Measurements from ENCODE around the gene BCAS3.
"Not testable (repeated sequence)": the region's sequence is repeated elsewhere in the genome, so short reads cannot be mapped to it uniquely, and the experiment has no call there.

DNA sequence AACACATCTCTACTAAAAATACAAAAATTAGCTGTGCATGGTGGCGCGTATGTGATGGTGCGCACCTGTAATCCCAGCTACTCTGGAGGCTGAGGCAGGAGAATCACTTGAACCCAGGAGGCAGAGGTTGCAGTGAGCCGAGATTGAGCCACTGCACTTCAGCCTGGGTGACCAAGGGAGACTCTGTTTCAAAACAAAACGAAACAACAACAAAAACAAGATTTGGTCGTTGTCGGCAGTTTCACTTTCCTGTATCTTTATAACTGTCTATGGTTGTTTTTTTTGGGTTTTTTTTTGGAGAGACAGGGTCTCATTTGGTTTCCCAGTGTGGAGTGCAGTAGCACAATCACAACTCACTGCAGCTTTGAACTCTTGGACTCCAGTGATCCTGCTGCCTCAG lies 8.9 kb upstream of the BCAS3 start:
- TF ChIP-seq POLR2A (IDR thresholded peaks at IDR 0.05; ENCODE audit: low read depth, low read length); POLR2AphosphoS5 (IDR thresholded peaks at IDR 0.05; ENCODE audit: low read depth, low read length); TAF1 (IDR thresholded peaks at IDR 0.05; ENCODE audit: low read depth, low read length); SPI1 (IDR thresholded peaks at IDR 0.05; ENCODE audit: low read depth, low read length); PAX5 (IDR thresholded peaks at IDR 0.05; ENCODE audit: insufficient read depth, low read length, severe bottlenecking); POU2F2 (IDR thresholded peaks at IDR 0.05; ENCODE audit: low read depth, low read length): not testable (repeated sequence)
